HepG2 (cell line): ENCODE measurements around the gene SHC3. TPM values are rescaled to one million over a fixed set of nuclear protein-coding genes. Genes with fewer than 3 reads are reported as not detected.

Experiments used
- ATAC-seq: fragments of 200-7000 bp; cut with Tn5 transposase; 3 replicates; pipeline ENCODE4 v1.9.1; 2020; ENCODE audit warnings: mild to moderate bottlenecking, moderate library complexity
- BruUV-seq: library from RNA; stranded (reverse); fragments of 400-500 nt; replicated peaks from 2 replicates; lab custom pipeline; 2021; lab: Mats Ljungman, UMichigan
- CTCF ChIA-PET: fragments of 300-600 bp; formaldehyde crosslinking; extraction: SDS; loops from one replicate; lab custom pipeline; 2021; ENCODE audit warnings: low total read pairs, inconsistent platforms, low intra/inter-chr PET ratio; lab: Yijun Ruan, JAX
- POLR2A ChIA-PET: fragments of 350-600 bp; sonication (Branson Sonifier 250); formaldehyde crosslinking; loops from one replicate; lab custom pipeline; 2020; ENCODE audit warnings: antibody characterized with exemption, inconsistent platforms; lab: Yijun Ruan, JAX
- DNase-seq: peaks from one replicate; pipeline ENCODE4 v3.0.0-alpha.2; 2015; ENCODE audit warnings: low spot score
- FAIRE-seq: peaks from 3 replicates; lab custom pipeline; 2011; peaks lifted over from hg19 to GRCh38; lab: Jason Lieb, UNC
- H2AFZ ChIP-seq: one replicate; pipeline ENCODE4 v1.6.1; 2011; ENCODE audit warnings: low read length, inconsistent platforms
- H3K27ac ChIP-seq: fragments of 300-600 bp; 3 replicates; pipeline ENCODE4 v1.8.0; 2011; ENCODE audit warnings: mixed run types, mild to moderate bottlenecking, mixed read lengths, low read length, inconsistent platforms; ENCODE audit not compliant: insufficient read depth; ENCODE audit errors: extremely low read length
- H3K27me3 ChIP-seq, 2 experiments: fragments of 200-600 bp in 1 of 2; 2 replicates in 1 of 2; 3 replicates in 1 of 2; pipeline versions ENCODE4 v1.6.0 to v1.8.0; 2011; ENCODE audit warnings: low read length in 2 of 2, mild to moderate bottlenecking in 2 of 2, moderate library complexity in 2 of 2, inconsistent platforms in 1 of 2; ENCODE audit not compliant: insufficient read depth in 2 of 2, control insufficient read depth in 1 of 2
- H3K36me3 ChIP-seq, 2 experiments: fragments of 200-600 bp in 1 of 2; replicated peaks in 1 of 2; 2 replicates in 1 of 2; 3 replicates in 1 of 2; pipeline versions ENCODE4 v1.5.1 to v1.8.0; 2011; ENCODE audit warnings: low read length in 2 of 2, inconsistent platforms in 1 of 2; ENCODE audit not compliant: insufficient read depth in 2 of 2, control insufficient read depth in 1 of 2
- H3K4me1 ChIP-seq: 2 replicates; pipeline ENCODE4 v1.5.1; 2012; ENCODE audit warnings: low read length, inconsistent platforms; ENCODE audit not compliant: insufficient read depth
- H3K4me2 ChIP-seq: 2 replicates; pipeline ENCODE4 v1.6.0; 2011; ENCODE audit warnings: low read depth, low read length, inconsistent platforms
- H3K4me3 ChIP-seq, 3 experiments: fragments of 200-600 bp in 1 of 3; sonication (generic), shearing (Covaris generic) in 1 of 3; replicated peaks in 1 of 3; 2 replicates each; pipeline ENCODE4 v1.5.1; 2011 to 2016; ENCODE audit warnings: low read length in 3 of 3, inconsistent platforms in 2 of 3, low read depth in 2 of 3, mild to moderate bottlenecking in 2 of 3, control low read depth in 1 of 3, mixed read lengths in 1 of 3; ENCODE audit not compliant: insufficient read depth in 1 of 3
- H3K79me2 ChIP-seq: one replicate; pipeline ENCODE4 v1.6.1; 2011; ENCODE audit warnings: low read length, inconsistent platforms; ENCODE audit not compliant: insufficient read depth
- H3K9ac ChIP-seq: 2 replicates; pipeline ENCODE4 v1.6.0; 2011; ENCODE audit warnings: mild to moderate bottlenecking, low read depth, low read length, inconsistent platforms; ENCODE audit not compliant: insufficient read depth
- H3K9me3 ChIP-seq: 2 replicates; pipeline ENCODE4 v1.5.1; 2012; ENCODE audit warnings: mild to moderate bottlenecking, low read length
- H4K20me1 ChIP-seq: 2 replicates; pipeline ENCODE4 v1.6.0; 2011; ENCODE audit warnings: inconsistent platforms, mild to moderate bottlenecking, low read length, moderate library complexity; ENCODE audit not compliant: insufficient read depth
- ATF2 ChIP-seq: sonication (generic); formaldehyde crosslinking; IDR thresholded peaks from 2 replicates; pipeline ENCODE4 v1.4.0; 2020; ENCODE audit warnings: missing genetic modification reagents
- CBX2 ChIP-seq, 2 experiments: fragments of 200-600 bp in 1 of 2; sonication (generic); formaldehyde crosslinking in 1 of 2; IDR thresholded peaks; 2 replicates each; pipeline versions ENCODE4 v1.7.0 to v1.8.1; 2018 to 2022; ENCODE audit warnings: low read depth in 2 of 2, low read length in 1 of 2, mild to moderate bottlenecking in 1 of 2, missing genetic modification reagents in 1 of 2
- MAFG ChIP-seq: sonication (generic); formaldehyde crosslinking; IDR thresholded peaks from 2 replicates; pipeline ENCODE4 v1.5.1; 2020; ENCODE audit warnings: mild to moderate bottlenecking, missing genetic modification reagents
- MZF1 ChIP-seq: sonication (generic); formaldehyde crosslinking; IDR thresholded peaks from 2 replicates; pipeline ENCODE4 v1.8.1; 2023; ENCODE audit warnings: mild to moderate bottlenecking, missing genetic modification reagents, borderline replicate concordance
- PLSCR1 ChIP-seq: sonication (generic); formaldehyde crosslinking; IDR thresholded peaks from 2 replicates; pipeline ENCODE4 v1.5.0; 2020; ENCODE audit warnings: missing genetic modification reagents, mild to moderate bottlenecking, borderline replicate concordance
- SAP130 ChIP-seq: IDR thresholded peaks from 2 replicates; pipeline ENCODE4 v1.6.1; 2016; ENCODE audit warnings: low read depth
- ZFP36 ChIP-seq: fragments of 150-350 bp; IDR thresholded peaks from 2 replicates; pipeline ENCODE4 v1.6.1; 2018; ENCODE audit warnings: borderline replicate concordance, low read length, low read depth; ENCODE audit not compliant: partially characterized antibody
- ZNF512B ChIP-seq: sonication (generic); formaldehyde crosslinking; IDR thresholded peaks from 2 replicates; pipeline ENCODE4 v1.5.1; 2020; ENCODE audit warnings: missing genetic modification reagents, mild to moderate bottlenecking, borderline replicate concordance
- ZNF619 ChIP-seq: sonication (generic); formaldehyde crosslinking; IDR thresholded peaks from 2 replicates; pipeline ENCODE4 v1.4.0; 2020; ENCODE audit warnings: mild to moderate bottlenecking, missing genetic modification reagents
- ZNF644 ChIP-seq: IDR thresholded peaks from 2 replicates; pipeline ENCODE4 v1.6.1; 2016; ENCODE audit warnings: low read depth
- WGBS: methylation state at CpG from one replicate; pipeline ENCODE4 v1.1.6; 2017; ENCODE audit warnings: low lambda C conversion rate; 5-methylcytosine and 5-hydroxymethylcytosine counted together
- in situ Hi-C: cut with HindIII; loops from 2 replicates; pipeline ENCODE4 v1.10.0; 2017; ENCODE audit warnings: low pct_unique_long_range_greater_than_20kb; ENCODE audit not compliant: extremely low pct_ligation_motif_present
- intact Hi-C: fragments of 100-400 bp; cut with micrococcal nuclease; formaldehyde crosslinking; loops from one replicate; pipeline ENCODE4 v1.10.0; 2022; ENCODE audit not compliant: unreplicated experiment
- polyA plus RNA-seq, 8 experiments: library from polyadenylated mRNA; depleted of rRNA in 3 of 8; stranded (reverse) in 7 of 8; unstranded in 1 of 8; fragments of >200 nt; fragmentation: Illumina TruSeq in 4 of 8; extraction: Trizol in 4 of 8; gene quantifications; 2 replicates each; pipeline versions ENCODE4 v1.2.1 to v1.2.3, GENCODE V29; 2011 to 2016; ENCODE audit warnings: low read depth in 4 of 8, missing spikeins in 1 of 8, mixed read lengths in 1 of 8; ENCODE audit not compliant: insufficient read depth in 1 of 8
- total RNA-seq, 5 experiments: library from RNA; depleted of rRNA; stranded (reverse); fragments of >200 nt; fragmentation: Illumina TruSeq; extraction: Trizol; gene quantifications; 2 replicates each; pipeline ENCODE4 v1.2.3, GENCODE V29; 2016; ENCODE audit warnings: low read depth in 1 of 5
- TF ChIP-seq, protein P1 (sequence below): sonication (generic); formaldehyde crosslinking; IDR thresholded peaks from 2 replicates; pipeline ENCODE4 v1.8.0; 2022; ENCODE audit warnings: low read depth, missing genetic modification reagents
- TF ChIP-seq, protein P2 (sequence below): sonication (generic); formaldehyde crosslinking; IDR thresholded peaks from 2 replicates; pipeline ENCODE4 v1.4.0; 2020; ENCODE audit warnings: mild to moderate bottlenecking, missing genetic modification reagents
- TF ChIP-seq, protein P3 (sequence below): sonication (generic); formaldehyde crosslinking; IDR thresholded peaks from 2 replicates; pipeline ENCODE4 v1.4.0; 2020; ENCODE audit warnings: mild to moderate bottlenecking, missing genetic modification reagents

SHC3 gene
- total and polyA plus RNA-seq, 2 of the 13 experiments (the other 11 are each of a cell fraction or from before 2014, with no cell fraction given) = 0.09 to 0.89 TPM

GRCh38 chr9:89047667-89048066 is 131.0 kb downstream of the SHC3 start:
- Histone ChIP-seq H2AFZ (no peak overlapping the region), H3K9me3 (no peaks in the 10 kb centered on the region), H3K4me1 (no peaks in the 10 kb centered on the region), H3K4me2 (no peak overlapping the region), H3K79me2 (no peaks in the 10 kb centered on the region), H3K4me3 (no peak overlapping the region), H3K36me3 (no peaks in the 10 kb centered on the region), H3K27me3 (no peaks in the 10 kb centered on the region), H3K27ac (no peak overlapping the region), H4K20me1 (no peaks in the 10 kb centered on the region), H3K9ac (no peak overlapping the region)
- 48% methylated on average over 4 of the region's 4 CpGs for WGBS
- ATAC-seq (no peak), FAIRE-seq (no peak), DNase-seq (no peak)
- intact Hi-C loops (no loop called here), in situ Hi-C loops (no loop called here)
- ChIA-PET CTCF (no interaction called here), POLR2A (no interaction called here)
- no TSS peak for BruUV-seq
- TF ChIP-seq, protein P1, sequence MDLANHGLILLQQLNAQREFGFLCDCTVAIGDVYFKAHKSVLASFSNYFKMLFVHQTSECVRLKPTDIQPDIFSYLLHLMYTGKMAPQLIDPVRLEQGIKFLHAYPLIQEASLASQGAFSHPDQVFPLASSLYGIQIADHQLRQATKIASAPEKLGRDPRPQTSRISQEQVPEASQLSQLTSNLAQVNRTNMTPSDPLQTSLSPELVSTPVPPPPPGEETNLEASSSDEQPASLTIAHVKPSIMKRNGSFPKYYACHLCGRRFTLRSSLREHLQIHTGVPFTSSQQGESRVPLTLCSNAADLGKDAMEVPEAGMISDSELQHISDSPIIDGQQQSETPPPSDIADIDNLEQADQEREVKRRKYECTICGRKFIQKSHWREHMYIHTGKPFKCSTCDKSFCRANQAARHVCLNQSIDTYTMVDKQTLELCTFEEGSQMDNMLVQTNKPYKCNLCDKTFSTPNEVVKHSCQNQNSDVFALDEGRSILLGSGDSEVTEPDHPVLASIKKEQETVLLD (CRISPR knock-in tag) = no peak
- no peak for TF ChIP-seq ZNF512B (CRISPR knock-in tag)
- no peak for TF ChIP-seq ZNF644 (CRISPR knock-in tag)
- no peak for TF ChIP-seq MZF1 (CRISPR knock-in tag)
- TF ChIP-seq MAFG (CRISPR knock-in tag) = no peak
- no peak for TF ChIP-seq PLSCR1
- TF ChIP-seq ATF2 (CRISPR knock-in tag) = no peak
- no peak for TF ChIP-seq ZNF619
- no peak for TF ChIP-seq CBX2 (IDR thresholded peaks at IDR 0.05; ENCODE audit: low read depth, low read length)
- TF ChIP-seq CBX2 (CRISPR knock-in tag; IDR thresholded peaks at IDR 0.05; ENCODE audit: low read depth) = no peak
- TF ChIP-seq, protein P2, sequence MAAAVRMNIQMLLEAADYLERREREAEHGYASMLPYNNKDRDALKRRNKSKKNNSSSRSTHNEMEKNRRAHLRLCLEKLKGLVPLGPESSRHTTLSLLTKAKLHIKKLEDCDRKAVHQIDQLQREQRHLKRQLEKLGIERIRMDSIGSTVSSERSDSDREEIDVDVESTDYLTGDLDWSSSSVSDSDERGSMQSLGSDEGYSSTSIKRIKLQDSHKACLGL = no peak
- TF ChIP-seq, protein P3, sequence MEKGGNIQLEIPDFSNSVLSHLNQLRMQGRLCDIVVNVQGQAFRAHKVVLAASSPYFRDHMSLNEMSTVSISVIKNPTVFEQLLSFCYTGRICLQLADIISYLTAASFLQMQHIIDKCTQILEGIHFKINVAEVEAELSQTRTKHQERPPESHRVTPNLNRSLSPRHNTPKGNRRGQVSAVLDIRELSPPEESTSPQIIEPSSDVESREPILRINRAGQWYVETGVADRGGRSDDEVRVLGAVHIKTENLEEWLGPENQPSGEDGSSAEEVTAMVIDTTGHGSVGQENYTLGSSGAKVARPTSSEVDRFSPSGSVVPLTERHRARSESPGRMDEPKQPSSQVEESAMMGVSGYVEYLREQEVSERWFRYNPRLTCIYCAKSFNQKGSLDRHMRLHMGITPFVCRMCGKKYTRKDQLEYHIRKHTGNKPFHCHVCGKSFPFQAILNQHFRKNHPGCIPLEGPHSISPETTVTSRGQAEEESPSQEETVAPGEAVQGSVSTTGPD = no peak
- no peak for TF ChIP-seq ZFP36
- no peak for TF ChIP-seq SAP130 (CRISPR knock-in tag)
